ENCODE data around the gene GAPT.

Gene GAPT

GRCh38 chr5:58450811-58451629, 40.2 kb upstream of the GAPT start:
- ChIA-PET POLR2A (no interaction called here), CTCF (no interaction called here)
- no peak for DNase-seq (ENCODE audit: extremely low spot score)
- TF ChIP-seq FOXA1 (IDR thresholded peaks at IDR 0.05) (no peak), FOXK2 (IDR thresholded peaks at IDR 0.05) (no peak), CTBP1 (IDR thresholded peaks at IDR 0.05; ENCODE audit: borderline replicate concordance) (no peak), PKNOX1 (IDR thresholded peaks at IDR 0.05) (no peak), SUZ12 (IDR thresholded peaks at IDR 0.05) (no peak), ARNT (IDR thresholded peaks at IDR 0.05) (no peak)

- ChIA-PET POLR2A (no interaction called here), CTCF (no interaction called here)
- no peak for TF ChIP-seq LEF1 (IDR thresholded peaks at IDR 0.05; ENCODE audit: borderline replicate concordance)
- no peak for TF ChIP-seq CTBP1 (IDR thresholded peaks at IDR 0.05; ENCODE audit: borderline replicate concordance)
- DNase-seq (ENCODE audit: extremely low spot score): no peak
Observed at GRCh38 chr5:58451732-58452565, 39.3 kb upstream of the GAPT start.

- POLR2A ChIA-PET: no interaction called here
- no peak for TF ChIP-seq PKNOX1 (IDR thresholded peaks at IDR 0.05)
- no peak for TF ChIP-seq FOXK2 (IDR thresholded peaks at IDR 0.05)
- TF ChIP-seq TARDBP (IDR thresholded peaks at IDR 0.05): no peak
- TF ChIP-seq LEF1 (IDR thresholded peaks at IDR 0.05; ENCODE audit: borderline replicate concordance): no peak
- TF ChIP-seq FOXA1 (IDR thresholded peaks at IDR 0.05): no peak
- TF ChIP-seq ARNT (IDR thresholded peaks at IDR 0.05): no peak
- no peak for TF ChIP-seq ZNF384 (IDR thresholded peaks at IDR 0.05)
- no peak for TF ChIP-seq SP1 (IDR thresholded peaks at IDR 0.05)
- no peak for TF ChIP-seq BHLHE40 (IDR thresholded peaks at IDR 0.05; ENCODE audit: borderline replicate concordance)
- no peak for TF ChIP-seq ELF4 (IDR thresholded peaks at IDR 0.05)
- no peak for TF ChIP-seq HDGF (IDR thresholded peaks at IDR 0.05; ENCODE audit: borderline replicate concordance)
- no peak for TF ChIP-seq CTBP1 (IDR thresholded peaks at IDR 0.05; ENCODE audit: borderline replicate concordance)
- CTCF ChIA-PET: no interaction called here
- DNase-seq (ENCODE audit: extremely low spot score): no peak
Observed at GRCh38 chr5:58452566-58453258, 38.5 kb upstream of the GAPT start.

GRCh38 chr5:58453306-58453705, 37.9 kb upstream of the GAPT start:
- TF ChIP-seq LEF1 (IDR thresholded peaks at IDR 0.05; ENCODE audit: borderline replicate concordance) (no peak), CTBP1 (IDR thresholded peaks at IDR 0.05; ENCODE audit: borderline replicate concordance) (no peak), ELF4 (IDR thresholded peaks at IDR 0.05) (no peak)
- DNase-seq (ENCODE audit: extremely low spot score): no peak
- ChIA-PET CTCF (interaction anchor here (0.6 kb wide), 1 partner anchor 747 kb away, joined by 5 read pairs; no protein-coding TSS in a partner anchor), POLR2A (no interaction called here)

GRCh38 chr5:58454025-58454424, 37.2 kb upstream of the GAPT start:
- TF ChIP-seq NFRKB (IDR thresholded peaks at IDR 0.05): no peak
- TF ChIP-seq CTBP1 (IDR thresholded peaks at IDR 0.05; ENCODE audit: borderline replicate concordance): no peak
- TF ChIP-seq BHLHE40 (IDR thresholded peaks at IDR 0.05; ENCODE audit: borderline replicate concordance): no peak
- no peak for TF ChIP-seq SUZ12 (IDR thresholded peaks at IDR 0.05)
- no peak for TF ChIP-seq ELF4 (IDR thresholded peaks at IDR 0.05)
- TF ChIP-seq FOXM1 (IDR thresholded peaks at IDR 0.05; ENCODE audit: borderline replicate concordance): no peak
- no peak for TF ChIP-seq HDGF (IDR thresholded peaks at IDR 0.05; ENCODE audit: borderline replicate concordance)
- no peak for TF ChIP-seq L3MBTL2 (conservative IDR thresholded peaks at IDR 0.05)
- no peak for TF ChIP-seq FOXK2 (IDR thresholded peaks at IDR 0.05)
- no peak for TF ChIP-seq LEF1 (IDR thresholded peaks at IDR 0.05; ENCODE audit: borderline replicate concordance)
- DNase-seq (ENCODE audit: extremely low spot score): no peak
- ChIA-PET CTCF (interaction anchor here (0.6 kb wide), 1 partner anchor 747 kb away, joined by 5 read pairs; no protein-coding TSS in a partner anchor), POLR2A (no interaction called here)

- POLR2A ChIA-PET: no interaction called here
- DNase-seq (ENCODE audit: extremely low spot score): no peak
- CTCF ChIA-PET: no interaction called here
- TF ChIP-seq FOXA1 (IDR thresholded peaks at IDR 0.05) (no peak), HDGF (IDR thresholded peaks at IDR 0.05; ENCODE audit: borderline replicate concordance) (no peak), CTBP1 (IDR thresholded peaks at IDR 0.05; ENCODE audit: borderline replicate concordance) (no peak)
Observed at GRCh38 chr5:58455066-58455465, 36.2 kb upstream of the GAPT start.

- DNase-seq (ENCODE audit: extremely low spot score): no peak
- POLR2A ChIA-PET: no interaction called here
- TF ChIP-seq PKNOX1 (IDR thresholded peaks at IDR 0.05): no peak
- no peak for TF ChIP-seq LEF1 (IDR thresholded peaks at IDR 0.05; ENCODE audit: borderline replicate concordance)
- no peak for TF ChIP-seq ARNT (IDR thresholded peaks at IDR 0.05)
- no peak for TF ChIP-seq FOXA1 (IDR thresholded peaks at IDR 0.05)
- TF ChIP-seq SP1 (IDR thresholded peaks at IDR 0.05): no peak
- TF ChIP-seq TARDBP (IDR thresholded peaks at IDR 0.05): no peak
- TF ChIP-seq SUZ12 (IDR thresholded peaks at IDR 0.05): no peak
- no peak for TF ChIP-seq ZNF384 (IDR thresholded peaks at IDR 0.05)
- TF ChIP-seq HDGF (IDR thresholded peaks at IDR 0.05; ENCODE audit: borderline replicate concordance): no peak
- TF ChIP-seq CTBP1 (IDR thresholded peaks at IDR 0.05; ENCODE audit: borderline replicate concordance): no peak
- no peak for TF ChIP-seq ELF4 (IDR thresholded peaks at IDR 0.05)
- no peak for TF ChIP-seq L3MBTL2 (conservative IDR thresholded peaks at IDR 0.05)
- TF ChIP-seq NFRKB (IDR thresholded peaks at IDR 0.05): no peak
- TF ChIP-seq FOXM1 (IDR thresholded peaks at IDR 0.05; ENCODE audit: borderline replicate concordance): no peak
- no peak for TF ChIP-seq BHLHE40 (IDR thresholded peaks at IDR 0.05; ENCODE audit: borderline replicate concordance)
- no peak for TF ChIP-seq FOXK2 (IDR thresholded peaks at IDR 0.05)
- CTCF ChIA-PET: no interaction called here
Observed at GRCh38 chr5:58455480-58455879, 35.8 kb upstream of the GAPT start.
